NCI-H226 (cell line): ENCODE data around the gene HOXA9.

Source experiments
- DNase-seq: peaks from one replicate; pipeline ENCODE4 v3.0.0-alpha.2; 2015

Gene HOXA9

DNA sequence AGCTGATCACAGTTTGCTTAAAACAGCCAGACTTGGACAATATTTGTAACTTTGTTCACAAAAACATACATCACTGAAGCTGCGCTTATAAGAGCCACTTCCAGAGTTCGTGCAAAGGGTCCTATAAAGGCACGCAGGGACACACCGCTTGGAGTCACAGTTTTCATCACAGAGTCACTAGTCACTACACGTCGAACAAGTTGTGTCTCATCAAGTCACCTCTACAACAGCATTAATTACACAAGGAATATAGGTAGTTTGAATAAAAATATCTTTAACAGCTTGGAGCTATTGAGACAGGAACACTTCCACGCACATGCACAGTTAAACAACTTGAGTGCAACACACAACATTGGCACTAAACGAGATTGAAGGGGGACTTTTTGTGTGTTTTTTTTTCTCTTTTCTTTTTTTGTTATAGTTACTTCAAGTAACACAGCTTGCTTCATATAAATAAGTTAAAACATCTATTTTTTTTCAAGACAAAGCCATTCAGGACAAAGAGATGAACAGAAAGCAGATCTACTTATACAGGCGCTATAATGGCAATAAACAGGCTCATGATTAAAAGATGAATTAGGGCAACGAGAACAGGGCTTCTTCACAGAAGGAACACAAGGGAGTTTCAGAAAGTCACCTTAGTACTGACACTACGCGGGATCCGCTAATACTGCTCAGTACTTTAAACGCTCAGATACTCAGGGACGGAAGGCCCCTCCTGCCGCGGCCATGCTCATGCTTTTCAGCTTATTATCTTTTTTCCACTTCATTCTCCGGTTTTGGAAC lies 24.0 kb downstream of the HOXA9 start:
- no peak for DNase-seq

DNA sequence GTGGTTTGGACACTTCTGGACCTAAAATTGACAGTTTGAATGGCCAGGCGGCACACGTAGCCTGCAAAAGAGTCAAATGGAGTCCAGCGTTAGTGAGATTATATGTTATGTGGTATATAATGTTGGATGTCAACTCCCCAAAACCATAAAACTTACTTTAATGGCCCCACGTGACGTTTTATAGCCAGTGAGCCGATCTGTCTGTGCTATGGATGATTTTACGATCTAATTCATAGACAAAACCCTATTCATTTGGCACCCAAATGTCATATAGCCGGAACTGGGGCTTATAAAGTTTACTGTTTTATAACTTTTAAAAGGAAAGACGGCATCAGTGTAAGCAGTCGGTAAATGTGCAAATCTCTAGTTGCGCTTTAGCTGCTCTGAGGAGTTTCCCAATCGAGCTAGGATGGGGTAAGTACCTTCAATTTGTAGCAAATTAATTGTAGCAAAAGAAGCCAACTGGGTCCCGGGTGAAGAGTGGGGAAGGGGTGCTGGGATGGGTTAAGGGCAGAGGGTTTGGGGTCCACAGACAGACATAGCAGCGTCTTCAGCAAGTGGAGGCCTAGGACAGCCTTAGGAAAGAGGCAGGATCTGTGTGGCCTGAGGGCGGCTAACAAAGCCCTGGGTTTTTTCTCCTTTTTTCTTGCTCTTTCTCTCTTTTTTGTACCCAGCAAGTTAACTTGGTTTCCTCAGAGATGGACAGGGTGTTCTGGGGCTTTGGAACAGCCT lies 25.0 kb downstream of the HOXA9 start:
- no peak for DNase-seq

DNA sequence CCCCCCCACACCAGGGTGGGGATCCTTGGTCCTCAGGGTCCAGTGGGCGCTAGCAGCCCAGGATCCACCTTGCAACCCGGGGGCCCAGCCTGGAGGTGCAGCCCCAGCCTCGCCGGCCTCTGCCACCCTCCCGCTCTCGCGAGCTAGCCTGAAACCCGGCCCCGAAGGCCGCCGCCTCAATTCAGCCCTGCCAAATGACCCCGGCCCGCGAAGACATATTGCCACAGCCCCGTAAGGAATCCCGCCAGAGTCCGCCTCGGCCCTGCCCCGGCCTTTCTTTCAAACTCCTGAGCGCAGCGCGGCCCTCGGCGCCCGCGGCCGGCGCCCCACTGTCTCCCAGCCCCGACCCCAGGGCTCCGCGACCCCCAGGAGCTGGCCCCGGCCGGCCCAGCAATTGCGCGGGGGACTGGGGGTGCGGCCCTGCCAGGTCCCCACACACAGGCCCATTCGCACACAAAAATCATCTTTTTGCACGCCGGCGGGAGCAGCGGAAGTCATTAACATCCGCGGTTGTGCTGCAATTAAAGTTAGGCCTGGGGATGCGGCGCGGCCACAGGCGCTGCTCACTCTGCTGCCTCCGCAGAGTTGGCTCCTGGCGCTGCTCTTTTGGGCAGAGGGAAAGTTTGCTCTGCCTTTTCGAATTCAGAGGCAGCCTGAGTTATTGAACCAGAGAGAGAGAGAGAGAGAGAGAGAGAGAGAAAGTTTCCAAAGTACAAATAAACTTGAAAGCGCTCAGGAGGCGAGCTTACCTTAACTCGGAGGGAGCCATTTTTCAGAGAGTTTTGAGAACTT lies 25.8 kb downstream of the HOXA9 start:
- no peak for DNase-seq

DNA sequence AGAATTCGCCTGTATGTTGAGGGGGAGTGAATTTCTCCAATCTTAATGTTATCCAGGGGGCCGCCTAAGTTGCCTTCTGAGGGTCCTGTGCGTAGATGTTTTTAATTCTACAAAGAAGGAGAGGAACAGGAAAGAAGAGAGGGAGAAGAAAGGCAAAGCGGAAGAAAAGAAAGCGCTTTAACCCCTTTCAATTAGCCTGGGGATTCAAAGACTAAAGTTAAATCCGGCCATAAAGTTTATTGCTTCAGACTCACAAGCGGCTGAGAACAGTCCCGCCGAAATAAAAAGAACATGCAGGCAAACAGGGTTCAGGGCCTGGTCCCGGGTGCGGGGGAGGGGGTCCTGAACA lies 26.4 kb downstream of the HOXA9 start:
- DNase-seq: no peak

DNA sequence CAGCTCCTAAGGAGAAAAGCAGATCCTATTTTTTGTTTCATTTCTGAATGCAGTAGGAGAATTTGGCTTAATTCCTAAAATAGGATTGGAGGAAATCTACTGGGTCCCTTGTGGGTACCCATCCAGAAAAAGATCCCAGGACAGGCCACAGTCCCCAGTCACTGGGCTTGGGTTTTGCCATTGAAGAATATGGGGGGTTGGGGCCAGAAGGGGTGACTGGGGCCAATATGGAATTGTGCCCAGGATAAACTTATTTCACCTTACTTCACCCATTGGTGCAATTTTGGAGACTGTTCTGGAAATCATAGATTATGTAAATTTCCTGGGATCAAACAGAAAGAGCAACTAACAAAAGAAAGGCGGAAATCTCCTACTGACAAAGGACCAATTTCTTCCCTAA lies 26.9 kb downstream of the HOXA9 start:
- DNase-seq: no peak

DNA sequence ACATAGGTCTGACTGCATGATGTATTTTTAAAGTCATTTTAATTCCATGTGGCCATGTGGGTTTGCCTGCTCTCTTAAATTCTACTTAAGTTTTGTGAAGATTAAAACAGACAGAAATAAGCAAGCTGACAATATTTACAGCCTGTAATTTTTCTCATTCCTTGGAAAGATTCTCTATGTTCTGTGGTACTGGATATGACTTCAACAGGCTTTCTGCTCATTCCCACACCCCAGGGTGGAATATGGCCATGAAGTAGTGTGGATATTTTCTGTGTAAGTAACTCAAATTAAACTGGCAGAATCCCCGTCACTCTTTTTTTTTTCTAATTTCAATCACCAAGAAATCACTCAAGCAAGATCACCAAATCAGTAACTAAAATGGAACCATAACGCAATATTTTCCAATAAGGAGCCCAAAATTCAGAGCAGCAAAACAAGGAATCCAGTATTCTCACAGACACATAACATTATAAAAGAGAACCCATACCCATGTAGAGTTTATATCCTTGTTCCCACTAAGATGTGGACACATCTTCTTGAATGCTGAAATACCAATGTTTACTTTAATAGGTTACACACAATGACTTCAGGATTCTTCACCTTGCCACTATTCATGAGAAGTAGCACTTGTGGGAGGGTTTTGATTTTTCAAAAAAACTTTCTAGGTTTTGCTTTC lies 27.6 kb downstream of the HOXA9 start:
- no peak for DNase-seq

DNA sequence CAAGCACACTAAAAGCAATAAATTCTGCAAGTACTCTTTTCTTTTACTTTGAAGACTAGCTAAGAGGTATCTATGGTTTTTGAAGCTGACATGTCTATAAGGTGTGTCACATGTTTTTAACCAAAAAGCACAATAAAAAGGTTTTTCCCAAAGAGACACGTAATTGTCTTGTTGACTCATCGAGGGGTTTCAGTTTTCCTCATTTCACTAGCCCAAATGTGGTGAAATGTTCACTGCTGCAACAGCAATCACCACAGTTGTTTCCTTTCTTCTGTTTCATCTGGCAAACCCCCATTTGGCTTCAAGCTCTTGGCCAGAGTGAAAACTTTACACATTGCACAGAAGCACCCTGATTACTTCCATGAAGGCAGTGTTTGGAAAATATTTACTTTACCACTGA lies 30.9 kb downstream of the HOXA9 start:
- peak; percentile 91 for DNase-seq

DNA sequence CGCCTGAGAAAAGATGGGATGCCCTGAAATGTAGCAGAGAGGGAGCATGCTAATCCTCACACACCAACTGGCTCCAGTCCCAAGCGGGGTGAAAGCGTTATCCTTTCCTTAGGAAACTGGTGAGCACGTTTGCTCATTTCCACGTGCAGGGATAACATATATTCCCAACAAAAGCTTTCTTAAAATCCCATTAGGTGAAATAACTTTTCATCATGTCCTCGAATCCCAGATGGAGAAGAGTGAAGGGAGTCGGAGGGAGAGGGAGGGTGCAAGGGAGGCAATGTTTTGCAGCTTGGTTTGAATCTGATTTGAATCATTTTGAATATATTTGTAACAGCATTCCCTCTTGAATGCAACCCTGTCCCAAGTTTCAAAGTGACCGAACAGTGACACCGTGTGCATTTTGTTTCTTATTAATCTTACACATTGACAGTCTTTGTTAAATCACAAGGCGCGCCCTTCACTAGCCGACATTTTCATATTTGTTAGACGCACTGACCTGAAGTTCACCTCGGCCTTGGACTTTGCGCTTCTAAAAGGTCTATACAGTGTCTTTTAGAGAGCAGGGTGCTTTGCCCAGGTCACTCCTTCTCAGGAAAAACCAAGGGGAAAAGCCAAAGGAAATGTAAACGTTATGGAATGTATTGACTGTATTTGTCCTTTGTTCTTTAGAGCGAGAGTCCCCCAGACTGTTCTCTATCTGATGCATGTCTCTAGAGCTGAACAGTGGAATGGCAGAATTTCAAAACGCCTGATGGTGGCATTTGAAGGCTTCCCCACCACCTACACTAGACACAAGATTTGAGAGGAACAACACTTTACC lies 31.7 kb downstream of the HOXA9 start:
- no peak for DNase-seq

DNA sequence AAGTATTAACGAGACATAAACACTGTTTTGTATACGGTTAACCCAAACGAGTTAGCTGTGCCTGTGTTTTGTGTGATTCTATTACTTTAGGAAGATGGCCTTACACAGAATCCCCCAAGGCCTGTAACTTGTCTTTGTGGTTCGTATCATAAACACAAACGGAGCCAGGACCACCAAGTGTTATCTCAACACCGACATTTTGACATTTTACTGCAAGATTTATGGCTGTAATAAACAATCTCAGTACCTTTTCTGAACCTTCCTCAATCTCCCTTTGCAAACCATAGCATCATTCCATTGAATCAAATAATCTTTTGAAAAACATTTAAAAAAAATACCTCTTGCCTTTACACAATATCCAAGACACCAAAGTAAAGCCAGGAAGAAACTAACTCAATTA lies 32.4 kb downstream of the HOXA9 start:
- DNase-seq: no peak

DNA sequence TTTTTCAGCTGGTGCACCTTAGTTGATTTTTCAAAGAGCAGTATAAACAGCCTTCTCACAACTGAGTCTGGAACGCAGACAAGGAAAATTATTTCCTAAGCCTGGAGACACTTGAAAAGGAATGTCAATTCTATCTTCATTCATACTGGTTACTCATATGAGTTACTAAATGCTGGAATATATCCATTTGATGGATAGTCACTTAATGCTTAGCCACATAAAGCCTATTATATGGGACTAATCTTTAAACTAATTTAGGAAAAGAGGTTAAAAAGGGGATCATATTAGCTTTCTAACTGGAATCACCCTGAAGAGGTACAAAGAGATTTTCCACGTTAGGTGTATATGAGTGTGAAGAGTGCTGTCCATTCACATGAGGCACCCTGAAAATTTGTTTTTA lies 33.1 kb downstream of the HOXA9 start:
- no peak for DNase-seq

DNA sequence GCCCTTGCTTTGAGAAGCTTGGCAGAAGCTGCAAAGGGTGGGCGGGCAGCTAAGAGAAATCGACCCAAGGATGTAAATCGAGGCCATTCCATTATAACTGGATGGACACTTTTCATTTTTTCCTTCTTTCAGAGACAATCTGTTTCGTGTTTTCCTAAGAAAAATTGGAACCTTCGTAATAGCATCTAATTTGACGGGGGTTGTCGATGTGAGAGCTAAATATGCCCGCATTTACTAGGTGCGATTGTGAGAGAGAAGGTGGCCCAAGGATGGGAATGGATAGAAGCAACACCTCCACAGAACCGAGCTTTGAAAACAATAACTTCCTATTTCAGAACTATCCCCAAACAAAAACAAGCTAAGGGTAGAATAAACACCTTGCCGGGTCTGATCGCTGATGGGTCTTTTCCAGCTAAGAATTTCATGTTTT lies 33.9 kb downstream of the HOXA9 start:
- no peak for DNase-seq

DNA sequence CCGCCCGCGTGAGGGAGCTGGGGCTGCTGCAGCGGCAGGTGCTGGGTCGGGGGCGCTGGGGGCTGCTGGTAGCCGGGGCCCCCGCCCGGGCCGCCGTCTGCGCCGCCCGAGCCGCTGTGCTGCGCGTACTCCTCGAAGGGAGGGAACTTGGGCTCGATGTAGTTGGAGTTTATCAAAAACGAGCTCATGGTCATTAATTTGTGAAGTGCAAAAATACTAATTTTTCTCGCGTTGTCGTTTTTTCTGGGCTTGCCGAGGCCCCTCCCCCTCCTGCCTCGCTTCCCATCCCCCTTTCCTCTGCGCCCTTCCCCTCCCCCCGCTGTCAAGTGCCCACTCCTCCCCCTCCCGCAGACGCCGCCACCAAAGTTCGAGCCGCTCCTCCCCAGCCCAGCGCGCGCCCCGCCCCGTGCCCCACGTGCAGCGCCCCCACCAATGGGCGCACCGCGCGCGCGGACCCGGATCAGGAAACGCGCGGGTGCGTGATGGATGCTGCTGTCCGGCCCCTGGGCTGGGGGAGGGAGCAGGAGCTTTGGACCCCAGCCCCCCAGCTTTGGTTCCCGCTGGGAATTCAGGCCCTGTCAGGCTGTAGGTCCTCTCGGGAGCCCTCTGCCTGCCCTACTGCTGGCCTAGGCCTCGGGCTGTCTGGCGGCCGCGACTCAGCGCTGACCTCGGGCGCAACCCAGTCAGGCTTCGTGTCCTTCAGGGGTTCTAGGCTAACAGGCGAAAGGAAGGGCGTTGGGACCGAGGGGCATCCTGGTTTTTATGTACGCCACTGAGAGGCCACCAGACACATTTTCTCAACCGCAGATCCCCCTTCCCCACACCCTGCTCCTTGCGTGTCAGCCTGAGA lies 34.6 kb downstream of the HOXA9 start, which contains the start of gene HOXA4:
Gene HOXA4, minus strand, starts transcription at position 218 of the 850 bp plus-strand sequence. Its CDS starts 24 bp downstream, at position 194.
- peak; percentile 96 for DNase-seq

DNA sequence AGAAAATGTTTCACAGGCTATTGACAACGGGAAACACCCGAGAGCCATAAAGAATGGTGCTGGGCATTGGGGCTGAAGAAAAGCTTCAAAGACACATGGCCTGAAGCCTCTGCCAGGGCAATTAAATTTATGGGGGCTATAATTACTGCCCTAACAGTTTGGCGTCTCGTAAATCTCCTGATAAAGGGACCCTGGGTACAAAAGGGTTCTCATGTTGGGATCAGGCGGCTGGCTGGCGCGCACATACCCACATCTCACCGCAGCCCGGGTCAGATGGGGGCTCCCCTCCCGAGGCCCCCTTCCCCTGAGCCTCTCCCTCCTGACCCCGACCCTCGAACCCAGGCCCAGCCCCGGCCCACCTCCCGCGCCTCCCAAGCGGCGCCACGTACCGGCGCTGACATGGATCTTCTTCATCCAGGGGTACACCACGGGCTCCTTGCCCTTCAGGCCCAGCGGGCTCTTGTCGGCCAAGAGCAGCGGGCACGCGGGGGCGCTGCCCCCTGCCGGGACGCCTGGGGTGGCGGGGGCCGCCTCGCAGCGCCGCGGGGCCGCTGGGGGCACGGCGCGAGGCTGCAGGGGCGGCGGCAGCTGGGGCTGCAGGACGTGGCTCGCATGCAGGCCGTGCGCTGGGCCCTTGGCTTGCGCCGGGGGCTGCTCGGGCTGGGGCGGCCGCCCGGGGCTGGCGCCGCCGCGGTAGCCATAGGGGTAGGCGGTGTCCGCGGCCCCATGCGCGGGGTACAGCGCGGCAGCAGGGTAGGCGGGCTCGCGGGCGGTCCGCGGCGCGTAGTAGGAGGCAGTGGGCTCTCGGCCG lies 35.4 kb downstream of the HOXA9 start:
- DNase-seq: peak; percentile 55

DNA sequence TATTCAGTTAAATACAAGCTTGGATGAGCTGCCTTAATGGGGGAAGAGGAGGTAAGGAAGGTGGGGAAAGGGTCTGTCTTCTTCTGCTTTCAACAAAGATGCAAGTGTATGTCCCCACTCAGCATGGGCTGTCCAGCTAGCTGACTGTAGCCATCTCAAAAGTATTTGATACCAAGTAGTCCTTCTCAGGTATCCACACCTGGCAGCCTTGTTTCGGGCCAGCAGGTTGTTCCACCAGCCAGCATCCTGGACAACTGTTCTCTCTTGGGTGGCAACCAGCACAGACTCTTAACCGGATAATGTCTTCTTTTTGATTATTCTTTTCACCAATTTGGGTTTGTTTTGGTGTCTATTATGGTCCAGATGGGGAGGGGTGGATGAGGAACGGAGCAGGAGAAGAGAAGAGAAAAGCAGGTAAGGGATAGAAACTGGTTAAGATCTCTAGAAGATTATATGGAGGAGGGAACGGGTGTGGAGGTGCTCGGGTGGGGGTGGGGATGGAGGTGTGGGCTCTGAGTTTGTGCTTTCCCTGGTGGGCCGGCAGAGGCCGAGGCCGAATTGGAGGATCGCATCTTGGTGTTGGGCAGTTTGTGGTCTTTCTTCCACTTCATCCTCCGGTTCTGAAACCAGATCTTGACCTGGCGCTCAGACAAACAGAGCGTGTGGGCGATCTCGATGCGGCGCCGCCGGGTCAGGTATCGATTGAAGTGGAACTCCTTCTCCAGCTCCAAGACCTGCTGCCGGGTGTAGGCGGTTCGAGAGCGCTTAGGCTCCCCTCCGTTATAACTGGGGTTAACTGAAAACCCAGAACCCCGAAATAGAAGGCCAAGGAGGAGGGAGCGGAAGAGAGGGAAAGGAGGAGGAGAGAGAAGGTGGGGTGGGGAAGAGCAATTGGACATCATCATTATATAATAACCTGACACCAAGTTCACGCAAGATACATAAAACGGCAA lies 36.3 kb downstream of the HOXA9 start:
- DNase-seq: no peak

DNA sequence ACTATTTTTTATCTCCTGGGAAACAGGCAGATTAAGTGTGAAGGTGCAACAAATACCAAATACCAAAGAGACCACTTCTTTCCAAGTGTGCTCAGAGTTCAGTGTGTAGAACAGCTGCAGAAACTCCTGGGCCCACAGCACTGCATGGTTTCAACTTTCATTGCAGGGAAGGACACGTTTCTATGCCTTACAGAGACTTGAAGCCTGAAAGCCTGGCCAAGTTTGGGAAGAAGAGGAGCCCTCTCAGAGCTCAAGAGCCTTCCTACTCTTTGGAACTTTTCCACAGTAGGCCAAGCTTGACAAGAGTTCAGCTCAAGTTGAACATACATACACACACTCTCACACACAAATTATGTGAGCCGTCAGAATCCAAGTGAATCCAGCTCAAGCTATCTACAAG lies 37.3 kb downstream of the HOXA9 start:
- DNase-seq: no peak

DNA sequence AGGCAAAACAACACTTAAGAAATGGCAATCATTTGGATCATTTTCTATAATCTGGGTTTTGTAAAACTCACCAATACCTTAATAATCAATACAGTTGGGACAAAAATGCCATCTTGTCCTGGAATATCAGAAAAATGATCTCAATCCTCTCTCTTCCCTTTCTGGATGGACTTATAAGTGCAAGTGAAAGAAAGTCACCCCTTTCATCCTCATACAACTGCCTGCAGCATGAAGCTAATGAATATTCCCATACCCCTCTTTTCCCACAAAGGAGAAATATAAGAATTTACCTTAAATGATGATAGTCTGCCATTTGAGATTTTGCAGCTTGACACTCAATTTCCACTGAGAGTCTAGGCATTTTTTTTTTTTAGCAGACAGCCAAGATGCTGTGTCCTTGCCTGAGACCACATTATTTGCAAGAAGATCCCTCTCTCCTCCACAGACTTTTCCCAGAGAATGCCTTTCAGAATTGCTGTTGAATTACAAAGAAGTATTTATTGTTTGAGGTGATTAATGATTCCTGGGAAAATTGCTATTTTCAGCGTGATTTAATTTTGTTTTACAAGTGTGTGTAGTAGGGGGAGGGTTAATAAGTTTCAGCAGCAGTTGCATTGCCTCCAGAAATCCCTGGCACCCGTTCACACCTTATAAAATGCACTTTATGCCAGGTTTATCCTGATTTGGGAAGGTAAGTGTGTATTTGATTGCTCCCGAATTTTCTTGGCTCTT lies 38.6 kb downstream of the HOXA9 start:
- DNase-seq: no peak

DNA sequence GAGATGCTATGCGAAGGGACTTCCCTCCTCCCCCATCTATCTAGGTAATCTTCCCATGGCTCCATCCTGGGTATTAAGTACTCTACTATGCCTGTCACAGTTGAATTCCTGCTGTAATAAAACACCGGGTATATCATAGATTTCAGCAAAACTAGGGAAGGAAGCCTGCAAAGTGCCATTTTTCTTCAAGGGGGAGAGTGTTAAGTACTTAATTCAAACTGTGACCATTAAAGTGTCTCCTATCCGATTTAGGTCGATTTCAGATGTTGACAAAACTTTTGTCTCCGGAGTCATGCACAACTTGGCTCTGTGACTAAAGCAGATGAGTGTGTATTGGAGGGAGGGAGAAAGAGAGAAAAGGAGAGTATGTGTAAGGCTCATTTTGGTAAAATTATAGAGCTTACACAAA lies 39.3 kb downstream of the HOXA9 start:
- DNase-seq: no peak
